Erythroblast (primary cell): Measurements from ENCODE around the gene RNF212.
"Not testable (repeated sequence)": the region's sequence is repeated elsewhere in the genome, so short reads cannot be mapped to it uniquely, and the experiment has no call there.

Source experiments
- DNase-seq, 2 experiments: peaks; one replicate each; lab custom pipeline; 2025; lab: John Stamatoyannopoulos, UW
- GATA1 ChIP-seq: IDR thresholded peaks from 2 replicates; pipeline ENCODE4 v1.6.1; 2011; ENCODE audit warnings: low read depth, mild to moderate bottlenecking, control low read depth, low read length, moderate library complexity
- POLR2A ChIP-seq: IDR thresholded peaks from 2 replicates; pipeline ENCODE4 v1.6.1; 2011; ENCODE audit warnings: mild to moderate bottlenecking, low read length

RNF212 gene

DNA sequence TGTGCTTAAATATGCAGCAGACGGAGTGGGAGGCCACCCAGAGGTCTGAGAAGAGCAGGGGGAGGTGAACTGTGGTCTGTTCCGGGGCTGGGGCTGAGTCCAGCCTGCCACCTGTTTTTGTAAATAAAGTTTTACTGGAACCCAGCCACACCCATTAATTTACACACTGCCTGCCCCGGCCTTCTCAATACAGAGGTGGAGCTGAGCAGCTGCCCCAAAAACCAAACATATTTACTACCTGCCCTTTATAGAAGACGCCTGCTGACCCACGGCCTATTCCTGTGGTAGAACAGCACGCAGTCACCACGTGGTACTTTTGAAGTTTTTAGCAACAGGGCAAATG lies 56.0 kb downstream of the RNF212 start:
- DNase-seq = no peak
- TF ChIP-seq POLR2A (no peak), GATA1 (no peak)

DNA sequence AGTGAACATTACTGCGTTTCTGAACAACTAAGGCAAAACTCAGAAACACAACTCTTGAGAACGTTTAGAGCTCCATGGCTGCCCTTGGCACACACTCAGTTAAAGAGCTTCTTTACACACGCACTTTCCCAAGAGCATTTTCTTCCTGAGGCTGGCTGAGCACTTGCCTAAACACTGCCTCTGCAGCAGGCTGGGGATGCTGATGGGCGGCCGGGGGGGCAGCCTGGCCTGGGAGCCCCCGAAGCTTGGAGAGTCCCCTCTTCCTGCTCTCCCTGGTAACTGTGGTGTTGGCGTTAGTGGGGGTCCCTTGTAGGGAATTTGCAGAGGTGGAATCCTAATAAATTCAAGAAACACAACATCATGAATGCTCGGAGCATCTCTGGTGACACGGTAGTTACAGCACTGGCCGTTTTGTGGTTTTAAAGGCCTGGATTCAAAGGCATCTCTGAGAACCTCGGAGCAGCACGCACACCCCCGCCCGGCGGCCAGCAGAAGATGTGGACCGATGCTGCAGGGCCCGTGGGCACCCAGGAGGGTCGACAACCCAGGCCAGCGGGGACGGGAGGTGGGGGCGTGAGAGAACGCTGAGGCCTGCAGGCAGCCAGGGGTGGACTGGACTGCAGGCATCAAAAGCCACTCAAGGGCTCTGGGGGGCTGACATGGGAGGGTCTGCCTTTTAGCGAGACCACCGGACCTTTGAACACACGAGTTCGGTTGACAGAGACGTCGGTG lies 56.5 kb downstream of the RNF212 start:
- no peak for TF ChIP-seq POLR2A
- TF ChIP-seq GATA1 = no peak
- DNase-seq = no peak

DNA sequence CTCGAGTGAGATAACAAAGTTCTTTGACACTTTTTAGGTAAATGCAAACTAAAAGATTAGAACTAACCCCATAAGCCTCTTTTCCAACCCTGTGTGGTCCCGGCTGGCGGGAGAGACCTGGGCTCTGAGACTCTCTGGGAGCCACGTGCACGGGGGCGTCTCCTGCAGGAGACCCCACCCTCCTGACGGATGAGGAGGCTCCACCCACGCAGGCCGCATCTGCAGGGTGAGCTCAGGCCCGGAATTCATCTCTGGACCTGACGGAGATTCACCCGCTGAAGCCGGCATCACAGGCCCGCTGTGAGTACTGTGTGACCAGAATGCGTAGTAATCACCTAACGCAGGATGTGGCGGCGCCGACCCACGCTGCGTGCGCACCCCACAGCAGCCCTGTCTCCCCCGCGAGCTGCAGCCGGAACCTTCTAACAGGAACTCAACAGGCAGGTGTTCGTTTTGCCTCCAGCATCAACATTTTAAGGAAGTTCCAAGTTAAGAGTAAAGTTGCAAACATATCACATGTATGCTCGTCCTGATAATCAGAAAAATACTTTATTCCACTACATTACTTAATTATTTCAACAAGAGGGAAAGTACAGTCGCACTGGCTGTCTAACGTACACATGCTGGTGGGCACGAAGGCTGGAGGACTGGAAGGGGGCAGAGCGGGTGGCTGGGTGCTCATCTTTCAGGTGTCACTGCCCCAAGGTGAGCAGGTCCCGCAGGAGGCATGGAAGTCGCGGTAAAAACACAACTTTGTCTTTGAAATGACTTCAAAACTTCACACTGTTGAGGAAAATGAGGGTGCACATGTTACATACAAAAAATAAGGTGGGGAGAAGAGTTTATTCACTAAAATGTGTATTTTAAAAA lies 57.4 kb downstream of the RNF212 start:
- peak in 1 of 2 experiments; percentile 10 for DNase-seq
- TF ChIP-seq POLR2A (no peak), GATA1 (no peak)

DNA sequence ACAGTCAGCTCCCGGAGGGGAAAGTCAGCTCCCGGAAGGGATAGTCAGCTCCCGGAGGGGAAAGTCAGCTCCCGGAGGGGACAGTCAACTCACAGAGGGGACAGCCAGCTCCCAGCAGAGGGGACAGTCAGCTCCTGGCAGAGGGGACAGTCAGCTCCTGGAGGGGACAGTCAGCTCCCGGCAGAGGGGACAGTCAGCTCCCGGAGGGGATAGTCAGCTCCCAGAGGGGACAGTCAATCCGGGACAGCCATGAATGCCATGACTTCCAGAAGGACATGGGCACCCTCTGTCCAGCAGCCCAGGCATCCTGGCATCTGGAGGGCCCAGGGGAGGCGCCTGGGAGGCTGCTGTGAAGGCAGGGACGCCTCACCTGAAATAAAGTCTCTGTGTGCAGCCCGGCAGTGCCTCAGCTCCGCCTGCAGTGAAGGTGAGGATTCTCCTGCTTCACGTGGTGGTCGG lies 58.1 kb downstream of the RNF212 start:
- DNase-seq = not testable (repeated sequence)

DNA sequence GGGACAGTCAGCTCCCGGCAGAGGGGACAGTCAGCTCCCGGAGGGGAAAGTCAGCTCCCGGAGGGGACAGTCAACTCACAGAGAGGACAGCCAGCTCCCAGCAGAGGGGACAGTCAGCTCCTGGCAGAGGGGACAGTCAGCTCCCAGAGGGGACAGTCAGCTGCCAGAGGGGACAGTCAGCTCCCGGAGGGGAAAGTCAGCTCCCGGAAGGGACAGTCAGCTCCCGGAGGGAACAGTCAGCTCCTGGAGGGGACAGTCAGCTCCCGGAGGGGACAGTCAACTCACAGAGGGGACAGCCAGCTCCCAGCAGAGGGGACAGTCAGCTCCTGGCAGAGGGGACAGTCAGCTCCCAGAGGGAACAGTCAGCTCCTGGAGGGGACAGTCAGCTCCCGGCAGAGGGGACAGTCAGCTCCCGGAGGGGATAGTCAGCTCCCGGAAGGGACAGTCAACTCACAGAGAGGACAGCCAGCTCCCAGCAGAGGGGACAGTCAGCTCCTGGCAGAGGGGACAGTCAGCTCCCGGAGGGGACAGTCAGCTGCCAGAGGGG lies 58.6 kb downstream of the RNF212 start:
- not testable (repeated sequence) for DNase-seq

DNA sequence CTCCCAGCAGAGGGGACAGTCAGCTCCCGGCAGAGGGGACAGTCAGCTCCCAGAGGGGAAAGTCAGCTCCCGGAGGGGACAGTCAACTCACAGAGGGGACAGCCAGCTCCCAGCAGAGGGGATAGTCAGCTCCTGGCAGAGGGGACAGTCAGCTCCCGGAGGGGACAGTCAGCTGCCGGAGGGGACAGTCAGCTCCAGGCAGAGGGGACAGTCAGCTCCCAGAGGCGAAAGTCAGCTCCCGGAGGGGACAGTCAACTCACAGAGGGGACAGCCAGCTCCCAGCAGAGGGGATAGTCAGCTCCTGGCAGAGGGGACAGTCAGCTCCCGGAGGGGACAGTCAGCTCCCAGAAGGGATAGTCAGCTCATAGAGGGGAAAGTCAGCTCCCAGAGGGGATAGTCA lies 59.5 kb downstream of the RNF212 start:
- DNase-seq = not testable (repeated sequence)

DNA sequence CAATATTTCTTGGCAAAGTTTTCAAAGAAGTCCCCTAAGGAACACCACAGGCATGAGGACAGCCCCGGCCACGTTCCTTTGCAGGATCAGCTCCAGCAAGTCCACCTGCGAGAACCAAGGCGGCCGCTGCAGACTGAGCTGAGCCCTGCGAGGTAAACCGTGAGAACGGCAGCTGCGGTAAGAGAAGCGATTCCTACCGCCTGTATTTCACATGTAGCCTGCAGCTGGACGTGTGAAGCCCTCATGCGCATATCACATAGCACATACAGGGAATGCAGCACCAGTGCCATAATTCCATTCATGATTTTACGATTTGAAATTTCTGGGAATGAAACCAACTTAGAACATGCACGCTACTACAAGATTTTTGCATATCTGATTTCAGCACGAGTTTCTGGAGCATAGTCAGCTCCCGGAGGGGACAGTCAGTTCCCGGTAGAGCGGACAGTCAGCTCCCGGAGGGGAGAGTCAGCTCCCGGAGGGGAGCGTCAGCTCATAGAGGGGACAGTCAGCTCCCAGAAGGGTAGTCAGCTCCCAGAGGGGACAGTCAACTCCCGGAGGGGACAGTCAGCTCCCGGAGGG lies 60.2 kb downstream of the RNF212 start:
- no peak for TF ChIP-seq GATA1
- TF ChIP-seq POLR2A = no peak

DNA sequence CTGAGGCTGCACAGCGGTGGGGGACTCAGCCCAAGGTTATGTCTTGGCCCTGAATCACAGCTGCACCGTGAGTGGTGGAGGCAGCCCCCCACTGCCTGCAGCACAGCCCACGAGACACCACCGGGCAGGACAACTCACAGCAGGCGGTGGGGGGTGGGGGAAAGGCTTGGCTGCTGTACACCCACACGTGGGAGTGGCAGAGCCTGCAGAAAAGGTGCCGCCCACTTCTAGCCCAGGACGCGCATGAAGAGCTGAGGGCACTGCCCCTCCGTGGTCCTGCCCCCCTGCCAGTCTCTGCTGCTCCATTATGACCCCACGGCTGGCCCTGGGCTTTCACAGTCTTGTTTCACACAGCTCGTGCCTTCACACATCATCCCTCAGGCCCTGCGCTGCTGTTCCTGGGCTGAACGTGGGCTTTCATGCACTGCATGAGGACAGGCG lies 61.1 kb downstream of the RNF212 start:
- TF ChIP-seq GATA1 (no peak), POLR2A (no peak)
- DNase-seq = no peak

More for the DNA sequence above, 60.2 kb downstream of the RNF212 start:
- DNase-seq = no peak

DNA sequence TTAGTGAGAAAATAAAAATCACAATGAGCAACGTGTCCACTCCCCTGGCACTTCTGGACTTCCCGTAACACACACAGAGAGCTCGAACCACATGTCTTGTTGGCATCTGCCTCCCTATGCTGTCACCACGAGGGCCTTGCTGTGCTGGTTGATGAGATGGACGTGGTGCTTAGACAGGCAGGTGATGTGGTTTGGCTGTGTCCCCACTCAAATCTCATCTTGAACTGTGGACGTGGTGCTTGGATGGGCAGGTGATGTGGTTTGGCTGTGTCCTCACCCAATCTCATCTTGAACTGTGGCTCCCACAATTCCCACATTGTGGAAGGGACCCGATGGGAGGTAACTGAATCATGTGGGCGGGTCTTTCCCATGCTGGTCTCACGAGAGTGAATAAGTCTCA lies 61.9 kb downstream of the RNF212 start:
- TF ChIP-seq GATA1 (no peak), POLR2A (no peak)
- DNase-seq = no peak

DNA sequence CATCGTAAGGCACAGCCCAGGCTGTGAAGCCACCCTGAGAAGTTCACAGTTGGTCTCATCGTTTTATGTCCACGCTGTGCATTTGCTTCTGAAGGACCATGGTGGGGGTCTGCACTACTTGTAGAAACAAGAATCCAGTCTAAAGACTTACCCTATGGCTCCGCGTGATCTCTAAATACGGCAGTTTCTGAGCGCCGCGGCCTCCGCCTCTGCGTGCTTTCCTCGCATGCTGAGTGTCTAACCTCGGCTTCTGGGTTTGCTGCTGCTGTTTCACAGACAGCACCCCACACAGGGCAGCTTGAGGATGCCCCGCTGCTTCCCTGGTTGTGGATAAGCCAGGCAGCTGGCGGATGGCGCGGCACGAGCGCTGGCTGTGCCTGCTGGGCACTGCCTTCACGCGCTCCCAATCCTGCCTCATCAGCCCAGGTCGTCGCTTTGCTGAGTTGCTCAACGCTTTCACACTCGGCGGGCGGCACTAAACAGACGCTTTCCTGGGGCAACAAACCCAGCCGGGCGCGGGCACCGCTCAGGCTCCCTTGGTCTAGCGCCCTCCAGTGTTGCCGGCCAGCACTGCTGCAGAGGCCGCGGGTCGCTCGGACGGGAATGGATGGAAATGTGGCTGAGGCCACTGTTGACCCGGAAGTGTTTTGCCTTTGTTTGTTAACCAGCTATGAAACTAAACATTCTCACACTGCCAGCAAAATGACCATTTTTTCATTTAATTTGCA lies 62.7 kb downstream of the RNF212 start:
- DNase-seq = peak in 1 of 2 experiments; percentile 23
- TF ChIP-seq GATA1 (no peak), POLR2A (no peak)

DNA sequence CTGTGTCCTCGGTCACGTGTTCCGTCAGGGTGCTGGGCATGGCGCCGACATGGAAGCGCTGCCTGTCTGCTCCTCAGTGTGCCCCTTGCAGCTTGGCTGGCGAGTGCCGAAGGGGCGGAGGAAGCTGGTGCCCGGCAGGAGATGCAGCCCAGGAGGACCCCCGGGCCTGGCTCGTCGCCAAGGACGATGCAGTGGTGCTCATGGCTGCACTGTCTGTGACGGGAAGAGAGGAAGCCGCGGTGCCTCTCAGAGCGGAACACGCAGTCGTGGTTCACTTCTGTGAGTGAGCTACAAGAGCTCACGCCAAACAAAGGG lies 63.8 kb downstream of the RNF212 start:
- no peak for DNase-seq
- TF ChIP-seq POLR2A (no peak), GATA1 (no peak)

DNA sequence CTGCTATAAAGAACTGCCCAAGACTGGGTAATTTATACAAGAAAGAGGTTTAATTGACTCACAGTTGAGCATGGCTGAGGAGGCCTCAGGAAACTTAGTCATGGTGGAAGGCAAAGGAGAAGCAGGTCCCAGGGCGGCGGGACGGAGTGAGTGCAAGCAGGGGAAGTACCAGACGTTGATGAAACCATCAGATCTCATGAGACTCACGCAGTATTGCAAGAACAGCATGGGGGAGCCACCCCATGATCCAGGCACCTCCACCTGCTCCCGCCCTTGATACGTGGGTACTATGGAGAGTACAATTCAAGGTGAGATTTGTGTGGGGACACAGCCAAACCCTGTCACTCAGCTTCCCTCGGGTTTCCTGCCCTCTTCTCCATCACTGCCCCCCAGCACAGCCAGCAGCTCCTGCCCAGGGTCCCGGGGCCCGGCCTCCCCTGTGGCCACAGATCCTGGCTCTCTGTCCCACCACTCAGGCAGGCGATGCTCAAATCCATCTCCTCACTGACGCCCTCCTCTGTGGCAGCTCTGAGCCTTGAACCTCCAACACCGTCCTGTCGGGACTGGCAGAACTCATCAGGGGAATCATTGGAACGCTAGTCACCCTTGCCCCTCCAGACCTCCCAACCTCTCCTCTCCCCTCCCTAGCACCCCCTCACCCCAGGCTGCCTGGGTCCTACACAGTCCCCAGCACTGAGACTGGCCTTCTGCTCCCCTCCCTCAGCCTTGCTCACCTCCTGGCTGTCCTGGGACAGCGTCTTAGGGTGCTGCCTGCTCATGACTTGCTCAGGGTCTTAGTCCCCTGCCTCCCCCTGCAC lies 64.4 kb downstream of the RNF212 start:
- DNase-seq = no peak
- TF ChIP-seq GATA1 = no peak
- no peak for TF ChIP-seq POLR2A

DNA sequence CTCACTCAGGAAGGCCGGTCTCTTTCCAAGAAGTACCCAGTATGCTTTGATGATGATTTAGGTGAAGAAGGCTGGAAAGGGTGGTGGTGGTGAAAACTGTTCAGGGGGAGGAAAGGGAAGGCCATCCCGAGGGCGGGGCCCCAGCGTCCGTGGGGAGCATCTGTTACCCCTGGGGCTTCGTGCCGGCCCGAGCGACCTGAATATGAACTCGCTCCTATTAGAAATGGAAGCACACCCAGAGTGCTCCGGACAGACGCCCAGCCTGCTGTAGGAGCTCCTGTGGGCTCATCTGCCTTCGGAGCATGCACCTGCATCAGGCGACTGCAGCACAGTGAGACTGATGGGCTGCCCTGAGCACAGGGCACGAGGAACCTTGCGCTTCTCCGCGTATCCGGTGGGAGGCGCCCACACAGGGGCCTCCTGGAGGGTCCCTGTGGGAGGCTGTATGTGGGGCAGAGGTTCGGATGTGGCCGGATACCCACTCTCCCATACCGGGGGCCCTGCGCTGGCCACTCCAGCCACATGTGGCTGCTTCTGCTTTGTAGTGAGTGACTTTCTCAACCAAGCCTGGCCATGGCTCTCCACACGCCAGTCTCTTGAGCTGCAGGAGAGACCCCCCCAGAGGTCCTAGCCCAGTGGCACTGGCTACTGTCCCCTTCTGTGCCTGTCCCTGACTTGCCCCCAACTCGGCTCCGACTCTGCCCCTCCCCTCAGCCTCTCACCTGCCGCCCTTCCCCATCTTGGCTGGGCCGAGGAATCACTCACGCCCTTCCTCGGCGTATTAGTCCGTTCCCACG lies 65.2 kb downstream of the RNF212 start:
- DNase-seq = no peak
- TF ChIP-seq POLR2A = no peak
- TF ChIP-seq GATA1 = no peak
